Epidermal melanocyte (primary cell): ENCODE results near the gene LRRC32.
"Not testable (repeated sequence)": the region's sequence is repeated elsewhere in the genome, so short reads cannot be mapped to it uniquely, and the experiment has no call there.

Source experiments
- DNase-seq: peaks from one replicate; pipeline ENCODE4 v3.0.0; 2011; ENCODE audit warnings: low spot score; ENCODE audit not compliant: insufficient read length

Gene LRRC32

DNA sequence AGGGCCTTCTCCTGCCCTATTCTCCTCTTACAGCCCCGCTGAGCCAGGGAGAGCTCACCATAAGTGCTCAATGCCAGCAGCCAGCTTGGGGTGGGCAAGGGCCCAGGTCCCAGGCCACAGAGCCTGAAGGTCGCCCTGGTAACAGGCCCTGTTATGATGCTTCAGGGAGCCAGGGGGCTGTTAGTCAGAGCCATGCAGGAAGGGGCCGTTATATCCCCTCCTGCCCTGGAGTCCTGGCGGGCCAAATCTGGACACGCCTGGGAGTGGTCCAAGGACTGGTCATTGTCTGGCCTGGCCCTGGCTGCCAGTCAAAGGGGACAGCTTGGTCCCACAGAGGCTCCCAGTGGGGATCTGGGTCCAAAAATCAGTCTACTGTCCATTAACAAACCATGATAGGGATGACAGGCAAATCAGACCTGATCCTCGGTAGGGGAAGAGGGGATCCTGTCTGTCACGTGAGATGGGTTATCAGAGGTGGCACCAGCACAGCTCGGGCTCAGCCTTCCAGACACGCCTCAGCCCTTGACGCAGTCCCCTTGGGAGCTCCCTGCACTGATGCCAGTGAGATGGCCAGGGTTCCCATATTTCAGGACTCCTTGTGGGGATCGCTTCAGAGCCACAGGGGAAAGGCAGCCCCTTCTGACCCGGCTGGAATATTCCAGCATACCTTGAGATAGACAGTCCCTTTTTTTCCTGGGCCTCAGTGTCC lies 55.9 kb downstream of the LRRC32 start:
- no peak for DNase-seq

DNA sequence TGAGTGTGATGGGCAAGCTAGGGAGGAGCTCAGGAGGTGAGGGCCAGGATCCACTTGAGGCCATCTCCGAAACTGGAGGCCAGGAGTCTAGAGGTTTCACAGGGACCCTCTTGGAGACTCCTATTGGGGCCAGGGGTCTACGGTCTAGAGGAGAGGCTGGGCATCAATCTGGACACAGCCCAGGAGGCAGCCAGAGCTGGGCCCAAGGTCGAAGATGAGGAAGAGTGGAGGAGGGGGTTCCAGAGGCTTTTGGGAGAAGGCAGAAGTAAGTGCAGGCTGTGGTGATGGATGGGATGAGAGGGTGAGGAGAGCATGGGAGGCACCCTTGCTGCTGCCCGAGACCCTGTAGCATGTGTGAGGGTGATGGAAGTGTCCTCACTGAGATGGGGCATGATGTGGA lies 56.6 kb downstream of the LRRC32 start:
- DNase-seq: no peak

DNA sequence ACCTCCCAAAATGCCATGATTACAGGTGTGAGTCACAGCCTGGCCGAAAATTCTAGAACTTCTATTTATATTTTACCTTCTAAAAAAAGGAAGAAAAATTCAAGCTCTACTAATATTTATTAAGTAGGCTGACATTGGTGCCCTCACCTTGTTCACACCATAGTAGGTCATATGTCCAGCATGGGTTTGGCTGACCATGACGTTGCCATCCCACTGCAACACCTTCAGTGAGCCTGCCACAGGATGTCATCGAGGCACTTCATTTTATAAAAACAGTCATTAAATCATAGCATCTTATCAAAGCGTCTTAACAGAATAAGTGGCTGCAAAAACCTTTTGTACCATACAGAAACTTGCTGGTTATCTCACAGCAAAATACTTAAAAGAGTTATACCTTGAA lies 58.3 kb downstream of the LRRC32 start:
- no peak for DNase-seq

DNA sequence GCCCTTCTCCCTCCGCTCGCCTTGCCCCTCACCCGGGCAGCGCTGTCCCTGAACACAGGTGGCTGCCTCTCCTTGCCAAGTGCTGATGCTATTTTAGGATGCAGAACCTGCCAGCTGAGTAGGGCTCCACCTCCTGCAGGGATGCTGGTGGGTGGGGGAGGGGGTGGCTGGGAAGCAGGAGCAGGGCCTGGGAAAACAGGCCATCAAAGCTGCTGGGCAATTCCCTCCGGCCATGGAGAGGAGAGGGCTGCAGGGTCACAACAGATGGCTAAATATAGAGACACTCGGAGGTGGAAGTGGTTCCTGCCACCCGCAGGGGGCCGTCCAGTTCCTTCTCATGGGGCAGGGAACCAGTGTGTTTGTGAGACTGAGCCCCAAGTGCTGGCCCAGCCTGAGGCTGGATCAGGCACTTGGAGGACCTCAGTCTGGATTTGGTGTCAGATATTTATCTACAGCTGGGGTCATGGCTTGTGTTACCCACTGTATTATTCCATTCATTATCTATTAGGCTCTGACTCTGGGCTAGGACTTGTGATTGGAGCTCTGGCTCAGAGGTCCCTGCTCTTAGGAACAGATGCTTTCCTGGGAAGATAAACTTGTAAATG lies 59.6 kb downstream of the LRRC32 start:
- no peak for DNase-seq

DNA sequence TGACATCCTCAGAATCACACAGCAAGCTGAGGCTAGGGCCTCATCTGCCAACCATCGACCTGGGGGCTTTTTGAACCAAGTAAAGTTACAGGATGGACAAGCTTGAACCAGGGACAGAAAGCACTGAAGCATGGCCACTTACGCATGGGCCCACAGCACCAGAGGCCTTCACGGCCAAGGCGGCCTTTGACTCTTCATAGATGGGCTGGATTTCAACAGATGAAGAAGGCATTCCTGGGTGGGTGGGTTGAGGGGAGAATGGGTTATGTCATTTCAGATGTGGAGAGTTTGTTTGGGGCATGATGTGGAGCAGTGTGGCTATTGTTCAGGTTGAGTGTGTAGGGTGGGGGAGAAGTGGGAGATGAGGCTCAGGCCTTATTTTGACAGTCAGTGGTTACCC lies 60.2 kb downstream of the LRRC32 start:
- DNase-seq: no peak

DNA sequence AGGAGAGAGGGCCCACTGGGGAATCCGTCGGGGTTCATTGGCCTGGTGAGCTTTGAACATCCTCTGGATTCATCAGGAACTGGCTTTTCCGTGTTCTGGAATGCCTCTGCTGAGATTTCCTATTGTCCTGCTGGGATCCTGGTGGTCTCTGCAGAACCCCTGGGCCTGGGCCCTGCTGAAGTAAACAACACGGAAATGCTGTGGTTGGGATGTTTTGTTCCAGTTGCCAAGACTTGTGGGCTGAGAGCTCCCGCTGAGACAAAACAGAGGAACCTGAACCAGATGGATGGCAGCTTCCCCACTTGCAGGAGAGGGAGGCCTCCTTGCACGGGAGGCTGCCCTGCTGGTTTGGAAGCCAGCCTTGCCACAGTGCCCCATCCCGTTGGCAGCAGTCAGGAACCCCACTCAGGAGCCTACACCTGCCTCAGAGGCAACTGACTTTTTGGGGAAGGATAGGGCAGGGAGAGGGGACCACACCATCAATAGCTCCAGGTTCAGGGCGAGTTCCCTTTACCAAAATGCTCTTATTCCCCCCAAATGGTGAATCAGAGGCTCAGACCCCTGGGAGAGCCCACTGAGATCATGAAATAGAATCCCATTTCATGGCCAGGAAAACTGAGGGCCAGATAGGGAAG lies 60.7 kb downstream of the LRRC32 start:
- no peak for DNase-seq

DNA sequence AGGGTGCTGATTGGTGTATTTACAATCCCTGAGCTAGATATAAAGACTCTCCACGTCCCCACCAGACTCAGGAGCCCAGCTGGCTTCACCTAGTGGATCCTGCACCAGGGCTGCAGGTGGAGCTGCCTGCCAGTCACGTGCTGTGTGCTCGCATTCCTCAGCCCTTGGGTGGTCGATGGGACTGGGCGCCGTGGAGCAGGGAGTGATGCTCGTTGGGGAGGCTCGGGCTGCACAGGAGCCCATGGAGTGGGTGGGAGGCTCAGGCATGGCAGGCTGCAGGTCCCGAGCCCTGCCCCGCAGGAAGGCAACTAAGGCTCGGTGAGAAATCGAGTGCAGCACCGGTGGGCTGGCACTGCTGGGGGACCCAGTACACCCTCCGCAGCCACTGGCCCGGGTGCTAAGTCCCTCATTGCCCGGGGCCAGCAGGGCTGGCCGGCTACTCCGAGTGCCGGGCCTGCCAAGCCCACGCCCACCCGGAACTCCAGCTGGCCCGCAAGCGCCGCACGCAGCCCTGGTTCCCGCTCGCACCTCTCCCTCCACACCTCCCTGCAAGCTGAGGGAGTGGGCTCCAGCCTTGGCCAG lies 61.6 kb downstream of the LRRC32 start:
- DNase-seq: not testable (repeated sequence)

DNA sequence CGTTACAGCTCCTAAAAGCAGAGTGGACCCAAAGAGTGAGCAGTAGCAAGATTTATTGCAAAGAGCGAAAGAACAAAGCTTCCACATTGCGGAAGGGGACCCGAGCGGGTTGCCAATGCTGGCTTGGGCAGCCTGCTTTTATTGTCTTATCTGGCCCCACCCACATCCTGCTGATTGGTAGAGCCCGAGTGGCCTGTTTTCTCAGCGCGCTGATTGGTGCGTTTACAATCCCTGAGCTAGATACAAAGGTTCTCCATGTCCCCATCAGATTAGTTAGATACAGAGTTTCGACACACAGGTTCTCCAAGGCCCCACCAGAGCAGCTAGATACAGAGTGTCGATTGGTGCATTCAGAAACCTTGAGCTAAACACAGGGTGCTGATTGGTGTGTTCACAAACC lies 62.3 kb downstream of the LRRC32 start:
- DNase-seq: not testable (repeated sequence)
